Measurements from ENCODE around the gene CDS2. TPM values are rescaled to one million over a fixed set of nuclear protein-coding genes. Genes with fewer than 3 reads are reported as not detected.

Gene CDS2
- total and polyA plus RNA-seq, 11 donors: 22.5 to 105 (median 83.1) TPM

- peak overlapping the region in 1 of 12 donors; percentile 1 for H3K4me3 ChIP-seq
- WGBS, 4 donors: 11 to 36% (median 19%) methylated on average over 3 of the region's 3 CpGs
These were observed 42.0 kb downstream of the CDS2 start for GRCh38 chr20:5168651-5169396.

GRCh38 chr20:5170341-5170740 lies 43.5 kb downstream of the CDS2 start:
- intact Hi-C loops (cut with DNase I): loop anchor here in 5 of 10 donors (2.0 to 5.0 kb wide), 3 partner anchors 42 to 44 kb away; partner anchors contain the start of gene CDS2 (in 4 of the 5)
- DNase-seq (no peak), ATAC-seq (no peak)
- H3K36me3 ChIP-seq: peaks cover 0 to 20% (median 16%) of the 10 kb centered on the region in 9 donors
- H3K4me3 ChIP-seq: peak overlapping the region in 1 of 12 donors; percentile 18
- H3K9me3 ChIP-seq: no peaks in the 10 kb centered on the region
- no peaks in the 10 kb centered on the region for H3K27me3 ChIP-seq
- peak overlapping the region; percentile 29 to 83 (median 78) for H3K27ac ChIP-seq
- no peak for TF ChIP-seq POLR2A (IDR thresholded peaks at IDR 0.05)
- TF ChIP-seq, protein P1, sequence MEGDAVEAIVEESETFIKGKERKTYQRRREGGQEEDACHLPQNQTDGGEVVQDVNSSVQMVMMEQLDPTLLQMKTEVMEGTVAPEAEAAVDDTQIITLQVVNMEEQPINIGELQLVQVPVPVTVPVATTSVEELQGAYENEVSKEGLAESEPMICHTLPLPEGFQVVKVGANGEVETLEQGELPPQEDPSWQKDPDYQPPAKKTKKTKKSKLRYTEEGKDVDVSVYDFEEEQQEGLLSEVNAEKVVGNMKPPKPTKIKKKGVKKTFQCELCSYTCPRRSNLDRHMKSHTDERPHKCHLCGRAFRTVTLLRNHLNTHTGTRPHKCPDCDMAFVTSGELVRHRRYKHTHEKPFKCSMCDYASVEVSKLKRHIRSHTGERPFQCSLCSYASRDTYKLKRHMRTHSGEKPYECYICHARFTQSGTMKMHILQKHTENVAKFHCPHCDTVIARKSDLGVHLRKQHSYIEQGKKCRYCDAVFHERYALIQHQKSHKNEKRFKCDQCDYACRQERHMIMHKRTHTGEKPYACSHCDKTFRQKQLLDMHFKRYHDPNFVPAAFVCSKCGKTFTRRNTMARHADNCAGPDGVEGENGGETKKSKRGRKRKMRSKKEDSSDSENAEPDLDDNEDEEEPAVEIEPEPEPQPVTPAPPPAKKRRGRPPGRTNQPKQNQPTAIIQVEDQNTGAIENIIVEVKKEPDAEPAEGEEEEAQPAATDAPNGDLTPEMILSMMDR (IDR thresholded peaks at IDR 0.05): no peak
- H3K4me1 ChIP-seq: peaks cover 30 to 99% (median 91%) of the 10 kb centered on the region in 12 donors
- 58 to 64% (median 60%) methylated on average over 8 of the region's 8 CpGs for WGBS, 4 donors

More at GRCh38 chr20:5168651-5169396, 42.0 kb downstream of the CDS2 start:
- Histone ChIP-seq H3K36me3 (peaks cover 0 to 5% (median 4%) of the 10 kb centered on the region in 9 donors), H3K27ac (peak overlapping the region in 11 of 12 donors; percentile 63 to 86 (median 79)), H3K9me3 (no peaks in the 10 kb centered on the region), H3K27me3 (no peaks in the 10 kb centered on the region), H3K4me1 (peaks cover 30 to 100% (median 93%) of the 10 kb centered on the region in 12 donors)
- ATAC-seq: peak; percentile 23 to 67 (median 52)
- DNase-seq: peak in 4 of 5 donors; percentile 60 to 69 (median 64)
- TF ChIP-seq, protein P1 (IDR thresholded peaks at IDR 0.05): no peak
- TF ChIP-seq POLR2A (IDR thresholded peaks at IDR 0.05): peak in 1 of 2 donors; percentile 44
- intact Hi-C loops (cut with DNase I): loop anchor here in 1 of 10 donors (2.0 kb wide), 1 partner anchor 16 kb away; no protein-coding TSS in a partner anchor

- intact Hi-C loops (cut with DNase I): loop anchor here in 5 of 10 donors (2.0 to 5.0 kb wide), 3 partner anchors 42 to 44 kb away; partner anchors contain the start of gene CDS2 (in 4 of the 5)
- Histone ChIP-seq H3K27me3 (no peaks in the 10 kb centered on the region), H3K27ac (peak overlapping the region; percentile 63 to 83 (median 78)), H3K4me1 (peaks cover 30 to 99% (median 93%) of the 10 kb centered on the region in 12 donors), H3K4me3 (peak overlapping the region in 8 of 12 donors; percentile 0 to 29 (median 10)), H3K9me3 (no peaks in the 10 kb centered on the region), H3K36me3 (peaks cover 0 to 29% (median 24%) of the 10 kb centered on the region in 9 donors)
- ATAC-seq: peak; percentile 76 to 87 (median 86)
- DNase-seq: peak; percentile 72 to 84 (median 76)
- 19 to 28% (median 24%) methylated on average over 12 to 14 of the region's 14 CpGs for WGBS, 4 donors
- no peak for TF ChIP-seq POLR2A (IDR thresholded peaks at IDR 0.05)
- TF ChIP-seq, protein P1 (IDR thresholded peaks at IDR 0.05): no peak
These were observed 44.4 kb downstream of the CDS2 start for GRCh38 chr20:5171064-5171789.
